Tibial nerve (tissue), 4 donors: Measurements from ENCODE around the gene TDRD9. TPM values are rescaled to one million over a fixed set of nuclear protein-coding genes. Genes with fewer than 3 reads are reported as not detected.
"Not testable (repeated sequence)": the region's sequence is repeated elsewhere in the genome, so short reads cannot be mapped to it uniquely, and the experiment has no call there.

Experiments used
- DNase-seq, 2 donors: peaks; one replicate each; pipeline ENCODE4 v3.0.0-alpha.2; 2019; ENCODE audit warnings: low spot score in 2 of 2
- H3K27ac ChIP-seq, 4 donors: fragments of 200-600 bp; sonication (generic) in 3 of 4; one replicate each; pipeline ENCODE4 v1.5.1; 2017 to 2019; ENCODE audit warnings: mild to moderate bottlenecking in 1 of 4
- H3K27me3 ChIP-seq, 2 donors: fragments of 200-600 bp; sonication (generic) in 1 of 2; one replicate each; pipeline versions ENCODE4 v1.5.1 to v1.6.0; 2017 to 2019
- H3K36me3 ChIP-seq, 3 donors: fragments of 200-600 bp; sonication (generic); one replicate each; pipeline ENCODE4 v1.5.1; 2018 to 2019
- H3K4me1 ChIP-seq, 4 donors: fragments of 200-600 bp; sonication (generic) in 3 of 4; one replicate each; pipeline ENCODE4 v1.5.1; 2017 to 2019
- H3K4me3 ChIP-seq, 4 donors: fragments of 200-600 bp; sonication (generic) in 3 of 4; one replicate each; pipeline ENCODE4 v1.5.1; 2017 to 2019; ENCODE audit warnings: mild to moderate bottlenecking in 1 of 4, moderate library complexity in 1 of 4
- H3K9me3 ChIP-seq, 4 donors: fragments of 200-600 bp; sonication (generic) in 3 of 4; one replicate each; pipeline ENCODE4 v1.5.1; 2017 to 2019
- EP300 ChIP-seq, 2 donors: sonication (generic); formaldehyde crosslinking; IDR thresholded peaks; one replicate each; pipeline ENCODE4 v1.6.1; 2017; ENCODE audit warnings: antibody characterized with exemption in 2 of 2, mild to moderate bottlenecking in 1 of 2
- POLR2A ChIP-seq, 2 donors: fragments of 450-650 bp; IDR thresholded peaks; one replicate each; pipeline ENCODE4 v1.6.1; 2017; ENCODE audit warnings: antibody characterized with exemption in 2 of 2, mild to moderate bottlenecking in 2 of 2, moderate library complexity in 2 of 2
- WGBS, 2 donors: methylation state at CpG; one replicate each; pipeline ENCODE4 v1.1.5; 2018; 5-methylcytosine and 5-hydroxymethylcytosine counted together
- total RNA-seq, 4 donors: library from RNA; depleted of rRNA; stranded (reverse); fragments of >200 nt; gene quantifications; one replicate each; pipeline ENCODE4 v1.1.0, GENCODE V29; 2016
- TF ChIP-seq, protein P1 (sequence below), 5 experiments: fragments of 200-600 bp in 3 of 5; fragments of 450-650 bp in 2 of 5; sonication (generic) in 3 of 5; IDR thresholded peaks; one replicate each; pipeline ENCODE4 v1.5.1; 2016 to 2019; ENCODE audit warnings: antibody characterized with exemption in 5 of 5, mild to moderate bottlenecking in 3 of 5, moderate library complexity in 2 of 5

Gene TDRD9
- total RNA-seq, 4 donors from 2014 or later, result under 0.01 to 1.9 (median 1.4) TPM

DNA sequence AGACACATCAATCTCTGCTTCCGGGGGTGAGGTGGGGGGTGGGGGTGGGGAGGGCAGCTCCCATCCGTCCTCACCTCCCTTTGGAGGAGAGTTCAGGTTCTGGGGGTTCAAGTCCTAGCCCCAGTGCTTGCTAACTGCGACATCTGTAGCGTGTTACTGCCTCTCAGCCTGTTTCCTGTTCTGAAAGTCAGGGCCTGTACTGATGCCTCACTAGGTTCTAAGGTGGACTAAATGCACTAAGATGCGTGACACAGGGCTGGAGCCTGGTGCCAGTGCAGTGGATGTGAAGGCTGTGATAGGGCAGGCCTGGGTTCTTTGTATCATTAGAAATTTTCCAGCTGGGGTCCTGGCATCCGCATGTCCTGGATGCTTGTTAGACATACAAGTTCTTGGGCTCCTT, 17.3 kb upstream of the TDRD9 start:
- H3K9me3 ChIP-seq, result no peaks in the 10 kb centered on the region
- peaks cover 0 to 54% (median 12%) of the 10 kb centered on the region in 3 donors for H3K36me3 ChIP-seq
- no peak overlapping the region for H3K4me3 ChIP-seq
- no peaks in the 10 kb centered on the region for H3K27me3 ChIP-seq
- TF ChIP-seq, protein P1, sequence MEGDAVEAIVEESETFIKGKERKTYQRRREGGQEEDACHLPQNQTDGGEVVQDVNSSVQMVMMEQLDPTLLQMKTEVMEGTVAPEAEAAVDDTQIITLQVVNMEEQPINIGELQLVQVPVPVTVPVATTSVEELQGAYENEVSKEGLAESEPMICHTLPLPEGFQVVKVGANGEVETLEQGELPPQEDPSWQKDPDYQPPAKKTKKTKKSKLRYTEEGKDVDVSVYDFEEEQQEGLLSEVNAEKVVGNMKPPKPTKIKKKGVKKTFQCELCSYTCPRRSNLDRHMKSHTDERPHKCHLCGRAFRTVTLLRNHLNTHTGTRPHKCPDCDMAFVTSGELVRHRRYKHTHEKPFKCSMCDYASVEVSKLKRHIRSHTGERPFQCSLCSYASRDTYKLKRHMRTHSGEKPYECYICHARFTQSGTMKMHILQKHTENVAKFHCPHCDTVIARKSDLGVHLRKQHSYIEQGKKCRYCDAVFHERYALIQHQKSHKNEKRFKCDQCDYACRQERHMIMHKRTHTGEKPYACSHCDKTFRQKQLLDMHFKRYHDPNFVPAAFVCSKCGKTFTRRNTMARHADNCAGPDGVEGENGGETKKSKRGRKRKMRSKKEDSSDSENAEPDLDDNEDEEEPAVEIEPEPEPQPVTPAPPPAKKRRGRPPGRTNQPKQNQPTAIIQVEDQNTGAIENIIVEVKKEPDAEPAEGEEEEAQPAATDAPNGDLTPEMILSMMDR (IDR thresholded peaks at IDR 0.05), result no peak
- TF ChIP-seq EP300 (IDR thresholded peaks at IDR 0.05), result no peak
- no peak for TF ChIP-seq POLR2A (IDR thresholded peaks at IDR 0.05)
- peak overlapping the region in 2 of 4 donors; percentile 26 to 41 for H3K27ac ChIP-seq
- WGBS, 2 donors, result 68 to 81% methylated on average over 6 of the region's 6 CpGs
- no peak for DNase-seq
- peaks cover 0 to 18% (median 2%) of the 10 kb centered on the region in 4 donors for H3K4me1 ChIP-seq

DNA sequence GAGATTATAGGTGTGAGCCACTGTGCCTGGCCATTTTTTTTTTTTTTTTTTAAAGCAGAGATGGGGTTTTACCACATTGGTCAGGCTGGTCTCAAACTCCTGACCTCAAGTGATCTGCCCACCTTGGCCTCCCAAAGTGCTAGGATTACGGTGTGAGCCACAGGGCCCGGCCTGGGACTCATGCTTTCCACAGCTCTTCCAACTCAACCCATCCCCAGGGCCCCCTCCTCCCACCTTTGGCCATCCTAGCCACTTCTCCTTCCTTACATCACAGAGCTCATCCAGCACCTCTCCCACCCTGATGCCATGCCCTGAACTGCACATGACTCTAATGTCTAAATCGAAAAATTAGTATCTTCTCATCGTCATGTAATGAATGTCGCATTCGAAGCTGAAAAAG, 12.6 kb upstream of the TDRD9 start:
- Histone ChIP-seq H3K36me3 (peaks cover 0 to 64% (median 12%) of the 10 kb centered on the region in 3 donors), H3K4me3 (no peak overlapping the region), H3K27ac (no peak overlapping the region), H3K4me1 (peaks cover 0 to 44% (median 15%) of the 10 kb centered on the region in 4 donors), H3K9me3 (no peaks in the 10 kb centered on the region), H3K27me3 (no peaks in the 10 kb centered on the region)
- no peak for DNase-seq
- 89 to 94% methylated on average over 6 of the region's 6 CpGs for WGBS, 2 donors
- TF ChIP-seq EP300 (IDR thresholded peaks at IDR 0.05) (no peak), POLR2A (IDR thresholded peaks at IDR 0.05) (no peak)
- TF ChIP-seq, protein P1 (IDR thresholded peaks at IDR 0.05), result no peak

DNA sequence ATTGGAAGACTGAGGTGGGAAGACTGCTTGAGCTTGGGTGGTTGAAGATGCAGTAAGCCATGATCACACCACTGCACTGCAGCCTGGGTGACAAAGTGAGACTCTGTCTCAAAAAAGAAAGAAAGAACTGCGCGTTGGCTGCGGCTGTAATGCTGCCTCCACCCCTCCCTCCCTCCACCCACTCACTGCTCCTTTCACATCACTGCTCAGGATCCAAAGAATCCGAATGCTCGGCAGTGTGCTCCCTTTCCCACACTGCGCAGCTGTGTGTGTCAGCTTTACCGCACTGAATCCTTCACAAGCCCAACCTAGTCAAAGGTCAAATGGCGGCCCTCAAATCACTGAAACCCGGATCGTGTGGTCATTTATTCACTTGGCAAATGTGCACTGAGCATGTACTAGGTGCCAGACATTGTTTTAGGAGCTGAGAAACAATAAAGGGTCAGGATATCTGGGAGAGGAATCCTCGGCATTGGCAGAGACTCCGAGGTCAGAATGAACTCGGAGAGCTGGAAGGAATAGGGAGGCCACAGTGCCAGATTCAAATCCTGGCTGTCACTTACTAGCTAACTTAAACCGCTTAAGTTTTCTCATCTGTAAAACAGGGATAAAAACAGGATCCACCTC, 11.5 kb upstream of the TDRD9 start:
- Histone ChIP-seq H3K27me3 (no peaks in the 10 kb centered on the region), H3K27ac (peak overlapping the region in 2 of 4 donors; percentile 26 to 38), H3K4me1 (peaks cover 0 to 45% (median 15%) of the 10 kb centered on the region in 4 donors), H3K36me3 (peaks cover 0 to 53% (median 12%) of the 10 kb centered on the region in 3 donors), H3K9me3 (no peaks in the 10 kb centered on the region), H3K4me3 (no peak overlapping the region)
- DNase-seq, result no peak
- TF ChIP-seq EP300 (IDR thresholded peaks at IDR 0.05), result no peak
- TF ChIP-seq, protein P1 (IDR thresholded peaks at IDR 0.05), result no peak
- 46 to 58% methylated on average over 14 of the region's 14 CpGs for whole genome bisulfite sequencing, 2 donors

DNA sequence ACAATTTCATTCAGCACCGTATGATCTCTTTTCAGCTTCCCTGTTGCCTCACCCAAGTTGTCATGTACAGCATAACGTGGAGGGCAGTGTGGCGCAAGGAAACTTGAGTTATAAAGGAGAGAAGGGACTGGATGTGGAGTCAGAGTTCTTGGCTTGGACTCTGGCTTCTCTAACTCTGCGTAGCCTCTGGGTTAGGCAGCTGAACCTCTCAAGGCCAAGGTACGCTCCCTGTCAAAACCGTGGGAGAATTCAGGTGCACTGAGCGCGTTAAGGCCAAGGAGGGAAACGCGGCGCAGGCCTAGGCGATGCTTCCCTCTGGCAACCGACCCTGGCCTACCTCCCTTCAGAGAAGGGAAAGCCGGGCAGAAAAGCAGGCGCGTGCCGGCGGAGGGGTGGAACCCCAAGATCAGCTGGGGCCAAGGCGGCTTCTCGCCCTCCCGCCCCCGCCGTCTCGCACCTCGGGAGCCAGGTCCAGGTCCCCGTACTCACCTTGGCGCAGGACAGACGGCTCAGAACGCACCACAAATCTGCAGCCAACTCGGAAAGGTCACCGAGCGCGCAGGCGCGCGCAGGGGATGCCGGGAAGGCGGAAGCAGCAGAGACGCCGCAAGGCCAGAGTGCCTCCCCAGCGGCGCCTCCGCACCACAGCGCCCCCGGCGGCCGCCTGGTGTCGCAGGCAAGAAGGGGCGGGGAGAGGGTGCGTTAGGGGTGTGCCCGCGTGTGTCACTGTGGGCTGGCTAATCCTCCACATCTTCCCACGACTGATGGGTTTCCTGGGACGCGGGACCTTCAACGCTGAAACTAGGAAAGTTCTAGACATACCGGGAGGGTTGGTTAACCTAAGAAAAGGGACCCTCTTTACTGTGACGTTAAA, 7.0 kb upstream of the TDRD9 start:
- WGBS, 2 donors, result 1% methylated on average over 41 to 47 of the region's 58 CpGs
- Histone ChIP-seq H3K9me3 (no peaks in the 10 kb centered on the region), H3K36me3 (peaks cover 0 to 9% (median 0%) of the 10 kb centered on the region in 3 donors)

DNA sequence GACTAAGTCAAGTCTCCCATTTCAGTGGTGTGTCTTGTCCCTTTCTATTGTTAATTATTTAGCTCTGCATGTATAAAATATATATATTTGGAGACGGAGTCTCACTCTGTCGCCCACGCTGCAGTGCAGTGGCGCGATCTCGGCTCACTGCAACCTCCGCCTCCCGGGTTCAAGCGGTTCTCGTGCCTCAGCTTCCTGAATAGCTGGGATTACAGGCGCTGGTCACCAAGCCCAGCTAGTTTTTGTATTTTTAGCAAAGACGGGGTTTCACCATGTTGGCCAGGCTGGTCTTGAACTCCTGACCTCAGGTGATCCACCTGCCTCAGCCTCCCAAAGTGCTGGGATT, 6.4 kb upstream of the TDRD9 start:
- peak overlapping the region in 2 of 4 donors; percentile 83 to 90 for H3K4me3 ChIP-seq
- 58 to 66% methylated on average over 12 of the region's 12 CpGs for WGBS, 2 donors

More for the DNA sequence above, 7.0 kb upstream of the TDRD9 start:
- Histone ChIP-seq H3K4me1 (peaks cover 0 to 41% (median 15%) of the 10 kb centered on the region in 4 donors), H3K27me3 (peaks cover 0 to 16% of the 10 kb centered on the region in 2 donors), H3K4me3 (peak overlapping the region; percentile 80 to 90 (median 86)), H3K27ac (peak overlapping the region; percentile 56 to 86 (median 78))
- DNase-seq, result peak; percentile 74 to 79
- TF ChIP-seq, protein P1 (IDR thresholded peaks at IDR 0.05), result peak; percentile 94 to 100 (median 97)
- TF ChIP-seq POLR2A (IDR thresholded peaks at IDR 0.05) (peak in 1 of 2 donors; percentile 53), EP300 (IDR thresholded peaks at IDR 0.05) (peak; percentile 87 to 91)

More for the DNA sequence above, 6.4 kb upstream of the TDRD9 start:
- not testable (repeated sequence) for H3K9me3 ChIP-seq, DNase-seq, H3K36me3 ChIP-seq, H3K27ac ChIP-seq
- Histone ChIP-seq H3K27me3 (peaks cover 0 to 16% of the 10 kb centered on the region in 2 donors), H3K4me1 (peaks cover 0 to 35% (median 15%) of the 10 kb centered on the region in 4 donors)
